ENCODE data around the gene TOR1AIP2.

DNA sequence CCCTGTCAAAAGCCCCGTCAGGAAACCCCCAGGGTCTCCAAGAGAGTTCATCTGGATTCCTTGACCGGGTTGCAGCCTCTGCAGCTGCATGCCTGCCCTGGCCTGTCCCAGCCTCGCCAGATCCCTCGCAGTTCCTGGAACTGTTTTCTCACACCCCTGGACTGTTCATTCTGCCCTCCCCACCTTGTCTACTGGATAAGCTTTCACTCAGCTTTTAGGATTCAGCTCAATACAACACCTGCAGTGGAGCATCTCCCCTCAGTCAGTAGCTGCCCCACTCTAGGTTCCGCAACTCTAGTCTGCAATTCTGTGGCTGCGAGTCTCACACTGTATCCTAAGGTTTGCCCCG, 67.3 kb downstream of the TOR1AIP2 start:
- TF ChIP-seq POLR2A (IDR thresholded peaks at IDR 0.05; ENCODE audit: low read depth, low read length) (no peak), POLR2AphosphoS5 (IDR thresholded peaks at IDR 0.05; ENCODE audit: low read depth, low read length) (no peak), TAF1 (IDR thresholded peaks at IDR 0.05; ENCODE audit: low read depth, low read length) (no peak)

Data from GM12891 (cell line).